Measurements from ENCODE around the gene PSTPIP1. TPM values are rescaled to one million over a fixed set of nuclear protein-coding genes. Genes with fewer than 3 reads are reported as not detected.

The PSTPIP1 gene
- total and polyA plus RNA-seq, 2 donors (not counting 1 experiment from before 2014, with no cell fraction given) = 0.56 to 1.5 TPM

DNA sequence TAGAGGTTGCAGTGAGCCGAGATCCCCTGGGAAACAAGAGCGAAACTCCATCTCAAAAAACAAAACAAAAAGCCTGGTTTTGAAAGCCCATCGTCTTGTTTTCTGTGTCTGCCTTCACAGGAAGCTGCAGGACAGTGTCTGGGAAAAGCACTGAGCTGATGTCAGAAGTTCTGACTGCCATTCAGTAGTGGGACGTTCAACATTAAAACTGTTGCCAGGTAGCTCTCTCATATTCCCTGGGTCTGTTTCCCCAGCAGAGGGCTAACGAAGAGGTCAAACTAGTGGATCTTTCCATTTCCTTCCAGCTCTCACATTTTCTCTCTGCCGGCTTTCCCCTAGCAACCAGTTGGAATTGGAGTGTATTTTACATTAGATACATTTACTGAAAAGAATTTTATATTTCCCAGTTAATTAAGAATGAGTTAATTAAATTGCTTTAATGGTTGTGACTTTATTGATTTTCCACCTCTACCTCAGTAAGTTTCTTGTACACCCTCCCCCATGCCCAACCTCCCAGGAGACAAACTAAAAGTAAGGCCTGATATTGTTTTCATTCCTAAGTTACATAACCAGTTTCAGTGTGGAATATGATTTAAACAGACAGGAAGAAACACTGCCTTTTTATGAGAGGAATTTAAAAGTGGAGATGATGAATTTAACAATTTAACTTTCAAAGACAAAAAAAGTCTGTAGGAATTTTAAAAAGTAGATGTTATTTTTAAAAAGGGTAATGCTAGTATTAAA lies 33.5 kb upstream of the PSTPIP1 start:
- H4K20me1 ChIP-seq (ENCODE audit: control insufficient read depth, extremely low read depth, insufficient read depth, low read length) = no peaks in the 10 kb centered on the region
- no peak overlapping the region for H3K4me3 ChIP-seq (replicated peaks in 1 of 4; ENCODE audit: control extremely low read depth in 1 of 4, insufficient read depth in 1 of 4, low read depth in 3 of 4, low read length in 4 of 4)
- H3K9ac ChIP-seq (ENCODE audit: insufficient read depth, low read length) = no peak overlapping the region
- H3K27me3 ChIP-seq (ENCODE audit: control insufficient read depth, insufficient read depth, low read length) = peaks cover 16% of the 10 kb centered on the region
- no peak for TF ChIP-seq EZH2 (IDR thresholded peaks at IDR 0.05; ENCODE audit: low read length, missing control alignments)
- TF ChIP-seq, protein P1, sequence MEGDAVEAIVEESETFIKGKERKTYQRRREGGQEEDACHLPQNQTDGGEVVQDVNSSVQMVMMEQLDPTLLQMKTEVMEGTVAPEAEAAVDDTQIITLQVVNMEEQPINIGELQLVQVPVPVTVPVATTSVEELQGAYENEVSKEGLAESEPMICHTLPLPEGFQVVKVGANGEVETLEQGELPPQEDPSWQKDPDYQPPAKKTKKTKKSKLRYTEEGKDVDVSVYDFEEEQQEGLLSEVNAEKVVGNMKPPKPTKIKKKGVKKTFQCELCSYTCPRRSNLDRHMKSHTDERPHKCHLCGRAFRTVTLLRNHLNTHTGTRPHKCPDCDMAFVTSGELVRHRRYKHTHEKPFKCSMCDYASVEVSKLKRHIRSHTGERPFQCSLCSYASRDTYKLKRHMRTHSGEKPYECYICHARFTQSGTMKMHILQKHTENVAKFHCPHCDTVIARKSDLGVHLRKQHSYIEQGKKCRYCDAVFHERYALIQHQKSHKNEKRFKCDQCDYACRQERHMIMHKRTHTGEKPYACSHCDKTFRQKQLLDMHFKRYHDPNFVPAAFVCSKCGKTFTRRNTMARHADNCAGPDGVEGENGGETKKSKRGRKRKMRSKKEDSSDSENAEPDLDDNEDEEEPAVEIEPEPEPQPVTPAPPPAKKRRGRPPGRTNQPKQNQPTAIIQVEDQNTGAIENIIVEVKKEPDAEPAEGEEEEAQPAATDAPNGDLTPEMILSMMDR (conservative IDR thresholded peaks at IDR 0.05 in 1 of 2, IDR thresholded peaks at IDR 0.05 in 1 of 2; ENCODE audit: low read depth in 1 of 2, low read length in 2 of 2) = no peak
- H3K79me2 ChIP-seq (ENCODE audit: control insufficient read depth, insufficient read depth, low read length) = no peaks in the 10 kb centered on the region
- H2AFZ ChIP-seq (ENCODE audit: low read length) = no peak overlapping the region
- DNase-seq (ENCODE audit: low read depth in 2 of 2) = no peak
- no peaks in the 10 kb centered on the region for H3K4me1 ChIP-seq (ENCODE audit: control insufficient read depth, extremely low read depth, insufficient read depth, low read length)
- no peak overlapping the region for H3K4me2 ChIP-seq (ENCODE audit: extremely low read depth, insufficient read depth, low read length)
- H3K36me3 ChIP-seq (ENCODE audit: control insufficient read depth, insufficient read depth, low read length) = no peaks in the 10 kb centered on the region
- H3K9me3 ChIP-seq (ENCODE audit: control insufficient read depth, insufficient read depth, low read depth, low read length) = no peaks in the 10 kb centered on the region
- no peak overlapping the region for H3K27ac ChIP-seq (ENCODE audit: insufficient read depth, low read length)

DNA sequence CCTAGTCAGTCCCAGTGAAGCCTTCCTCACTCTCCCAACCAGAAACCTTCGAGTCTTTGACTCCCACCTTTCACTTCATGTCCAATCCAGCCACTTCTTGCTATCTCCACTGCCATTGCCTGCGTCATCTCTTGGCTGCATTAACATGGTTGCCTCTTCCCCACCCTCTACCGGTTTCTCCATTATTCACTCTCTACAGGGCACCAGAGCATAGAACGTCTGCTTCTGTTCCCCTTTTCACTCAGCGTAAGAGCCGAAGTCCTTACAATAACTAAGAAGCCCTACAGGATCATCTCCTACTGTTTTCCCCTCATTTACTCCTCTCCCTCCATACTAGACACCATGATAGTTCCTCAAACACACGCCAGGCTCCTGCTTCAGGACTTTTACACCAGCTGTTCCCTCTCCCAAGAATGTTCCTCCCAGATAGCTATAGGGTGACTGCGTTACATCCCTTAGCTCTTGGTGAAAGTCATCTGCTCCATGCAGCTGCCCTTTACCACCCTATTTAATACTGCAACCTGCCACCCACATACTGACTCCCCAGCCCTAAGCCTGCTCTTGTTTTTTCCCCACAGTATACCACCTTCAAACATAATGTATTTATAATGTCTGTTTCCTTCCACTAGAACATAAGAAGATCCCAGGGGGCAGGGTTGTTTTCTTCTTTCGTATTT lies 32.5 kb upstream of the PSTPIP1 start:
- TF ChIP-seq, protein P1 (conservative IDR thresholded peaks at IDR 0.05 in 1 of 2, IDR thresholded peaks at IDR 0.05 in 1 of 2; ENCODE audit: low read depth in 1 of 2, low read length in 2 of 2) = no peak
- TF ChIP-seq EZH2 (IDR thresholded peaks at IDR 0.05; ENCODE audit: low read length, missing control alignments) = no peak
- H3K27ac ChIP-seq (ENCODE audit: insufficient read depth, low read length) = no peak overlapping the region

DNA sequence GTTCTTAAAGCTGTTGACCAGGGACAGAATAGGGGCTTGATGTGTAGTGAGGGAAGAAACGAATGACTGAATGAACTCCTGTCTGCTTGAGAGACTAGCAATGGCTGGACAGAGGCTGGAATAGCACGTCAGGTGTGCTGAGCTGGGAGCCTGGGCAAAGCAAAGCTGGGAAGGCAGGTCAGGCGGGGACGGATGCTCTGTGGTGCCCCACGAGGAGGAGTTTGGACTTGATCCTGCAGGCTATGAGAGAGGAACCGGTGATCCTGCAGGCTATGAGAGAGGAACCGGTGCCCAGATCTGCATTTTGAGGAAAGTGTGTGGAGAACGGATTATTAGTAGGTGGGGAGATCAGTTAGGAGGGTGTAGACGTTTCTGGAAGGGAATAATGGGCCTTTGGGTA lies 31.3 kb upstream of the PSTPIP1 start:
- H2AFZ ChIP-seq (ENCODE audit: low read length) = no peak overlapping the region
- H3K9ac ChIP-seq (ENCODE audit: insufficient read depth, low read length) = no peak overlapping the region
- TF ChIP-seq, protein P1 (conservative IDR thresholded peaks at IDR 0.05 in 1 of 2, IDR thresholded peaks at IDR 0.05 in 1 of 2; ENCODE audit: low read depth in 1 of 2, low read length in 2 of 2) = no peak
- no peak for TF ChIP-seq EZH2 (IDR thresholded peaks at IDR 0.05; ENCODE audit: low read length, missing control alignments)
- H3K79me2 ChIP-seq (ENCODE audit: control insufficient read depth, insufficient read depth, low read length) = no peaks in the 10 kb centered on the region
- H3K4me2 ChIP-seq (ENCODE audit: extremely low read depth, insufficient read depth, low read length) = no peak overlapping the region
- H3K36me3 ChIP-seq (ENCODE audit: control insufficient read depth, insufficient read depth, low read length) = no peaks in the 10 kb centered on the region
- H4K20me1 ChIP-seq (ENCODE audit: control insufficient read depth, extremely low read depth, insufficient read depth, low read length) = no peaks in the 10 kb centered on the region
- no peaks in the 10 kb centered on the region for H3K4me1 ChIP-seq (ENCODE audit: control insufficient read depth, extremely low read depth, insufficient read depth, low read length)
- no peak overlapping the region for H3K27ac ChIP-seq (ENCODE audit: insufficient read depth, low read length)
- H3K4me3 ChIP-seq (replicated peaks in 1 of 4; ENCODE audit: control extremely low read depth in 1 of 4, insufficient read depth in 1 of 4, low read depth in 3 of 4, low read length in 4 of 4) = no peak overlapping the region
- DNase-seq (ENCODE audit: low read depth in 2 of 2) = no peak
- H3K9me3 ChIP-seq (ENCODE audit: control insufficient read depth, insufficient read depth, low read depth, low read length) = no peaks in the 10 kb centered on the region
- H3K27me3 ChIP-seq (ENCODE audit: control insufficient read depth, insufficient read depth, low read length) = peaks cover 16% of the 10 kb centered on the region

More for the DNA sequence above, 32.5 kb upstream of the PSTPIP1 start:
- Histone ChIP-seq H3K4me3 (replicated peaks in 1 of 4; ENCODE audit: control extremely low read depth in 1 of 4, insufficient read depth in 1 of 4, low read depth in 3 of 4, low read length in 4 of 4) (no peak overlapping the region), H3K79me2 (ENCODE audit: control insufficient read depth, insufficient read depth, low read length) (no peaks in the 10 kb centered on the region), H3K9ac (ENCODE audit: insufficient read depth, low read length) (no peak overlapping the region), H3K36me3 (ENCODE audit: control insufficient read depth, insufficient read depth, low read length) (no peaks in the 10 kb centered on the region), H3K4me1 (ENCODE audit: control insufficient read depth, extremely low read depth, insufficient read depth, low read length) (no peaks in the 10 kb centered on the region), H3K9me3 (ENCODE audit: control insufficient read depth, insufficient read depth, low read depth, low read length) (no peaks in the 10 kb centered on the region), H3K27me3 (ENCODE audit: control insufficient read depth, insufficient read depth, low read length) (peaks cover 16% of the 10 kb centered on the region), H3K4me2 (ENCODE audit: extremely low read depth, insufficient read depth, low read length) (no peak overlapping the region), H4K20me1 (ENCODE audit: control insufficient read depth, extremely low read depth, insufficient read depth, low read length) (no peaks in the 10 kb centered on the region), H2AFZ (ENCODE audit: low read length) (no peak overlapping the region)
- DNase-seq (ENCODE audit: low read depth in 2 of 2) = no peak
